NCI-H526 treated with DMSO at 0.1 percent for 48 hours (cell line): ENCODE data around the gene BTBD9.
"Not testable (repeated sequence)": the region's sequence is repeated elsewhere in the genome, so short reads cannot be mapped to it uniquely, and the experiment has no call there.

Source experiments
- DNase-seq: peaks from one replicate; lab custom pipeline; 2025; lab: John Stamatoyannopoulos, UW

The BTBD9 gene

GRCh38 chr6:38387971-38388370 lies 251.8 kb downstream of the BTBD9 start:
- no peak for DNase-seq

- DNase-seq: no peak
Measured at GRCh38 chr6:38387461-38387860, 252.3 kb downstream of the BTBD9 start.

- no peak for DNase-seq
Measured at GRCh38 chr6:38378801-38379200, 260.9 kb downstream of the BTBD9 start.

- no peak for DNase-seq
Measured at GRCh38 chr6:38375937-38376336, 263.8 kb downstream of the BTBD9 start.

GRCh38 chr6:38375341-38375740 lies 264.4 kb downstream of the BTBD9 start:
- DNase-seq: no peak

GRCh38 chr6:38371881-38372280 lies 267.8 kb downstream of the BTBD9 start:
- no peak for DNase-seq

GRCh38 chr6:38370653-38371601 lies 268.8 kb downstream of the BTBD9 start:
- DNase-seq: no peak

- DNase-seq: no peak
Measured at GRCh38 chr6:38367231-38367630, 272.5 kb downstream of the BTBD9 start.

GRCh38 chr6:38366234-38366633 lies 273.5 kb downstream of the BTBD9 start:
- no peak for DNase-seq

GRCh38 chr6:38364775-38365174 lies 275.0 kb downstream of the BTBD9 start:
- DNase-seq: no peak

GRCh38 chr6:38364127-38364526 lies 275.6 kb downstream of the BTBD9 start:
- no peak for DNase-seq

GRCh38 chr6:38355519-38355918 lies 284.2 kb downstream of the BTBD9 start:
- no peak for DNase-seq

GRCh38 chr6:38354905-38355304 lies 284.8 kb downstream of the BTBD9 start:
- no peak for DNase-seq

GRCh38 chr6:38354037-38354381 lies 285.7 kb downstream of the BTBD9 start:
- no peak for DNase-seq

GRCh38 chr6:38353310-38354036 lies 286.3 kb downstream of the BTBD9 start:
- DNase-seq: no peak

GRCh38 chr6:38352636-38353035 lies 287.1 kb downstream of the BTBD9 start:
- DNase-seq: no peak

- no peak for DNase-seq
Measured at GRCh38 chr6:38350942-38351341, 288.8 kb downstream of the BTBD9 start.

- DNase-seq: no peak
Measured at GRCh38 chr6:38350220-38350619, 289.5 kb downstream of the BTBD9 start.

GRCh38 chr6:38349795-38350194 lies 289.9 kb downstream of the BTBD9 start:
- DNase-seq: no peak

- DNase-seq: no peak
Measured at GRCh38 chr6:38349221-38349620, 290.5 kb downstream of the BTBD9 start.

- no peak for DNase-seq
Measured at GRCh38 chr6:38348371-38348770, 291.4 kb downstream of the BTBD9 start.

GRCh38 chr6:38347829-38348228 lies 291.9 kb downstream of the BTBD9 start:
- DNase-seq: not testable (repeated sequence)
